ENCODE results near the gene RBM4. TPM values are rescaled to one million over a fixed set of nuclear protein-coding genes. Genes with fewer than 3 reads are reported as not detected.

RBM4 gene
- total and polyA plus RNA-seq, 2 donors (not counting 1 experiment from before 2014, with no cell fraction given) = 105 to 161 TPM

DNA sequence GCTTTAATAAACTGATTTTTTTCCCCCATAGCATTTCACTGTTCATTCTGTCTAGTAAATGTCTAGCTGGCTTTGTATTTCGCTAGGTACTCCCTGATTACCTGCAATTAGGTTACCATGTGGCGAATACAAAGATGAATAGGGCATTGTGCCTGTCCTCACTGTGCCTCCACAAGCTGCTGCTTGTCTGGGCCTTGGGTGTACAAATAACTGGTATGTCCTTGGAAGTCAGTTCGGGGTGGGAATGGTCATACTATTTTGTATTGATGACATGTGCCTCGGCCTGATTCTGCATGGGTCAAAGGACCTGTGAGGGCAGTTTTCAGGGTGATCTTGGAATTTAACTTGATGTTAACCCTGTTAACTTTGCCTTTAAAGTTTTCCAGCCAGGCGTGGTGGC, 11.4 kb downstream of the RBM4 start:
- H4K20me1 ChIP-seq (ENCODE audit: control insufficient read depth, extremely low read depth, insufficient read depth, low read length) = no peaks in the 10 kb centered on the region

DNA sequence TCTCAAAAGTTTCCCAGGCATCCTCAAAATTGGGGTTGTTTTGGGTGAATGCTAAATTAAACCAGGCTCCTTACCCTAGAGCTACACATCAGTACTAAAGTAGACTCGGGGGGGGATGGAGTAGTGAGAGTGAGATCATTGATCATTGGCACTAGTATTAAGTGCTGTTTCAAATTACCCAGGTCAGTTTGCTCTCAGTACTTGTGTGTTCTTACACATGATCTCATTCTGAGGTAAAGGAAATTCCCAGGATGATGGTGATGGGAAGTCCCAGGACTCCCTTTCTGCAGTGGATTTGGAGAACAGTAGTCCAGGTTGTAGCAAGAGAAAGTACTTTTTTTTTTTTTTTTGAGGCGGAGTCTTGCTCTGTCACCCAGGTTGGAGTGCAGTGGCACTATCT, 12.5 kb downstream of the RBM4 start:
- TF ChIP-seq, protein P1, sequence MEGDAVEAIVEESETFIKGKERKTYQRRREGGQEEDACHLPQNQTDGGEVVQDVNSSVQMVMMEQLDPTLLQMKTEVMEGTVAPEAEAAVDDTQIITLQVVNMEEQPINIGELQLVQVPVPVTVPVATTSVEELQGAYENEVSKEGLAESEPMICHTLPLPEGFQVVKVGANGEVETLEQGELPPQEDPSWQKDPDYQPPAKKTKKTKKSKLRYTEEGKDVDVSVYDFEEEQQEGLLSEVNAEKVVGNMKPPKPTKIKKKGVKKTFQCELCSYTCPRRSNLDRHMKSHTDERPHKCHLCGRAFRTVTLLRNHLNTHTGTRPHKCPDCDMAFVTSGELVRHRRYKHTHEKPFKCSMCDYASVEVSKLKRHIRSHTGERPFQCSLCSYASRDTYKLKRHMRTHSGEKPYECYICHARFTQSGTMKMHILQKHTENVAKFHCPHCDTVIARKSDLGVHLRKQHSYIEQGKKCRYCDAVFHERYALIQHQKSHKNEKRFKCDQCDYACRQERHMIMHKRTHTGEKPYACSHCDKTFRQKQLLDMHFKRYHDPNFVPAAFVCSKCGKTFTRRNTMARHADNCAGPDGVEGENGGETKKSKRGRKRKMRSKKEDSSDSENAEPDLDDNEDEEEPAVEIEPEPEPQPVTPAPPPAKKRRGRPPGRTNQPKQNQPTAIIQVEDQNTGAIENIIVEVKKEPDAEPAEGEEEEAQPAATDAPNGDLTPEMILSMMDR (conservative IDR thresholded peaks at IDR 0.05 in 1 of 2, IDR thresholded peaks at IDR 0.05 in 1 of 2; ENCODE audit: low read depth in 1 of 2, low read length in 2 of 2) = no peak
- no peak for TF ChIP-seq EZH2 (IDR thresholded peaks at IDR 0.05; ENCODE audit: low read length, missing control alignments)
- no peaks in the 10 kb centered on the region for H4K20me1 ChIP-seq (ENCODE audit: control insufficient read depth, extremely low read depth, insufficient read depth, low read length)
- no peaks in the 10 kb centered on the region for H3K4me1 ChIP-seq (ENCODE audit: control insufficient read depth, extremely low read depth, insufficient read depth, low read length)
- H3K36me3 ChIP-seq (ENCODE audit: control insufficient read depth, insufficient read depth, low read length) = peaks cover 15% of the 10 kb centered on the region
- H2AFZ ChIP-seq (ENCODE audit: low read length) = no peak overlapping the region
- H3K9me3 ChIP-seq (ENCODE audit: control insufficient read depth, insufficient read depth, low read depth, low read length) = no peaks in the 10 kb centered on the region
- no peak overlapping the region for H3K4me3 ChIP-seq (replicated peaks in 1 of 4; ENCODE audit: control extremely low read depth in 1 of 4, insufficient read depth in 1 of 4, low read depth in 3 of 4, low read length in 4 of 4)
- H3K27ac ChIP-seq (ENCODE audit: insufficient read depth, low read length) = no peak overlapping the region
- H3K79me2 ChIP-seq (ENCODE audit: control insufficient read depth, insufficient read depth, low read length) = peaks cover 47% of the 10 kb centered on the region
- H3K4me2 ChIP-seq (ENCODE audit: extremely low read depth, insufficient read depth, low read length) = no peak overlapping the region
- no peaks in the 10 kb centered on the region for H3K27me3 ChIP-seq (ENCODE audit: control insufficient read depth, insufficient read depth, low read length)
- DNase-seq (ENCODE audit: low read depth in 2 of 2) = peak in 1 of 2 donors; percentile 47
- H3K9ac ChIP-seq (ENCODE audit: insufficient read depth, low read length) = no peak overlapping the region

More for the DNA sequence above, 11.4 kb downstream of the RBM4 start:
- Histone ChIP-seq H3K27ac (ENCODE audit: insufficient read depth, low read length) (no peak overlapping the region), H3K9me3 (ENCODE audit: control insufficient read depth, insufficient read depth, low read depth, low read length) (no peaks in the 10 kb centered on the region), H3K4me2 (ENCODE audit: extremely low read depth, insufficient read depth, low read length) (no peak overlapping the region), H3K79me2 (ENCODE audit: control insufficient read depth, insufficient read depth, low read length) (peaks cover 58% of the 10 kb centered on the region), H3K4me3 (replicated peaks in 1 of 4; ENCODE audit: control extremely low read depth in 1 of 4, insufficient read depth in 1 of 4, low read depth in 3 of 4, low read length in 4 of 4) (no peak overlapping the region), H3K4me1 (ENCODE audit: control insufficient read depth, extremely low read depth, insufficient read depth, low read length) (no peaks in the 10 kb centered on the region), H3K36me3 (ENCODE audit: control insufficient read depth, insufficient read depth, low read length) (peaks cover 19% of the 10 kb centered on the region), H2AFZ (ENCODE audit: low read length) (no peak overlapping the region), H3K27me3 (ENCODE audit: control insufficient read depth, insufficient read depth, low read length) (no peaks in the 10 kb centered on the region), H3K9ac (ENCODE audit: insufficient read depth, low read length) (no peak overlapping the region)
- TF ChIP-seq, protein P1 (conservative IDR thresholded peaks at IDR 0.05 in 1 of 2, IDR thresholded peaks at IDR 0.05 in 1 of 2; ENCODE audit: low read depth in 1 of 2, low read length in 2 of 2) = no peak
- TF ChIP-seq EZH2 (IDR thresholded peaks at IDR 0.05; ENCODE audit: low read length, missing control alignments) = no peak
- no peak for DNase-seq (ENCODE audit: low read depth in 2 of 2)

DNA sequence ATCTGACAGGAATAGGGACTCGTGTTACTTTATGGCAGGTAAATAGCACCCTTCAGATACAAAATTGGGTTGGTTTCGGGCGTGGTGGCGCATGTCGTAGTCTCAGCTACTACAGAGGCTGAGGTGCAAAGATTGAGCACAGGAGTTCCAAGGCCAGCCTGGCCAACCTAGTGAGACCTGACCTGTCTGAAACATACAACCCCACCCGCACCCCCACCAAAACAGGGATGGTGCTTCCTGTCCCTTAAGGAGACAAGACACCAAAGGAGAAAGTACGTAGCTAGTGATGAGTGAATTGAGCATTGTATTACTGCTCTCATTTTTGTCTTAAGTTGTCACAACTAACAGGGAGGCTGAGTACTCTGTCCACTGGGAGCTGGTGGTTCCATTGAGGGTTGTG, 14.1 kb downstream of the RBM4 start:
- no peak overlapping the region for H3K4me2 ChIP-seq (ENCODE audit: extremely low read depth, insufficient read depth, low read length)
- H3K9ac ChIP-seq (ENCODE audit: insufficient read depth, low read length) = no peak overlapping the region
- no peaks in the 10 kb centered on the region for H3K9me3 ChIP-seq (ENCODE audit: control insufficient read depth, insufficient read depth, low read depth, low read length)
- H3K27ac ChIP-seq (ENCODE audit: insufficient read depth, low read length) = no peak overlapping the region
- H4K20me1 ChIP-seq (ENCODE audit: control insufficient read depth, extremely low read depth, insufficient read depth, low read length) = no peaks in the 10 kb centered on the region
- no peak for DNase-seq (ENCODE audit: low read depth in 2 of 2)
- no peaks in the 10 kb centered on the region for H3K27me3 ChIP-seq (ENCODE audit: control insufficient read depth, insufficient read depth, low read length)
- H3K79me2 ChIP-seq (ENCODE audit: control insufficient read depth, insufficient read depth, low read length) = peaks cover 30% of the 10 kb centered on the region
- no peaks in the 10 kb centered on the region for H3K4me1 ChIP-seq (ENCODE audit: control insufficient read depth, extremely low read depth, insufficient read depth, low read length)
- no peak overlapping the region for H3K4me3 ChIP-seq (replicated peaks in 1 of 4; ENCODE audit: control extremely low read depth in 1 of 4, insufficient read depth in 1 of 4, low read depth in 3 of 4, low read length in 4 of 4)
- H3K36me3 ChIP-seq (ENCODE audit: control insufficient read depth, insufficient read depth, low read length) = peaks cover 5% of the 10 kb centered on the region
- no peak for TF ChIP-seq EZH2 (IDR thresholded peaks at IDR 0.05; ENCODE audit: low read length, missing control alignments)
- TF ChIP-seq, protein P1 (conservative IDR thresholded peaks at IDR 0.05 in 1 of 2, IDR thresholded peaks at IDR 0.05 in 1 of 2; ENCODE audit: low read depth in 1 of 2, low read length in 2 of 2) = no peak
- no peak overlapping the region for H2AFZ ChIP-seq (ENCODE audit: low read length)
